Fibroblast of the aortic adventitia (primary cell): Measurements from ENCODE around the gene GNB5. TPM values are rescaled to one million over a fixed set of nuclear protein-coding genes. Genes with fewer than 3 reads are reported as not detected.

ENCODE experiments used
- DNase-seq: peaks from one replicate; pipeline ENCODE4 v3.0.0-alpha.2; 2010; ENCODE audit warnings: low read depth
- H3K4me3 ChIP-seq: 2 replicates; pipeline ENCODE4 v1.5.1; 2011; ENCODE audit warnings: low read depth, mild to moderate bottlenecking, control low read depth, low read length, moderate library complexity
- CTCF ChIP-seq: IDR thresholded peaks from 2 replicates; pipeline ENCODE4 v1.5.1; 2011; ENCODE audit warnings: mild to moderate bottlenecking, low read length, control low read depth, inconsistent platforms; ENCODE audit not compliant: insufficient read depth
- total RNA-seq: library from RNA; depleted of rRNA; stranded (reverse); fragments of >200 nt; gene quantifications from 2 replicates; pipeline ENCODE4 v1.2.3, GENCODE V29; 2012; ENCODE audit warnings: low replicate concordance

GNB5 gene
- total RNA-seq, 1 donor: 24.0 TPM

GRCh38 chr15:52196891-52197290, 5.7 kb upstream of the GNB5 start:
- H3K4me3 ChIP-seq: no peak overlapping the region
- no peak for TF ChIP-seq CTCF
- DNase-seq: no peak

- TF ChIP-seq CTCF: no peak
- DNase-seq: no peak
- H3K4me3 ChIP-seq: no peak overlapping the region
Measured at GRCh38 chr15:52193791-52194190, 2.6 kb upstream of the GNB5 start.

DNA sequence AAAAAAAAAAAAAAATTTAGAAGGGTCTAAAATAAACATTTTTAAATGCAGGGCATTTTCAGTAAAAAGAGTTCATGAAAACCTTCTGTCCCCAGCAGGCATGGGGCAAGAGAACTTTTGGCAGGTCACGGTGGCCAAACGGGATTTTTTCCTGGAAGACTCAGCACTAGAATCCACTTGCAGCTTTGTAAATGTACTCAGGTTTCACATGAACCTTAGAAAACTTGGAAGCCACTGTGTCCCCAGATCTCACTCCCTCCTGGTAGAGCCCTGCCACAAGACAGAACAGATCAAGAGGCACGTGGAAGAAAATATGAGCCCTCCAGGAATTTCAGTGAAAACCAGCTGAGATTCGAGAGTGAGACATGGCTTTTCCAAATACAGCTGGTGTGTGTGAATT, 2.1 kb upstream of the GNB5 start:
- no peak for TF ChIP-seq CTCF
- no peak for DNase-seq
- no peak overlapping the region for H3K4me3 ChIP-seq

- no peak for TF ChIP-seq CTCF
- no peak for DNase-seq
- no peak overlapping the region for H3K4me3 ChIP-seq
Measured at GRCh38 chr15:52186651-52187486, 4.3 kb downstream of the GNB5 start.

DNA sequence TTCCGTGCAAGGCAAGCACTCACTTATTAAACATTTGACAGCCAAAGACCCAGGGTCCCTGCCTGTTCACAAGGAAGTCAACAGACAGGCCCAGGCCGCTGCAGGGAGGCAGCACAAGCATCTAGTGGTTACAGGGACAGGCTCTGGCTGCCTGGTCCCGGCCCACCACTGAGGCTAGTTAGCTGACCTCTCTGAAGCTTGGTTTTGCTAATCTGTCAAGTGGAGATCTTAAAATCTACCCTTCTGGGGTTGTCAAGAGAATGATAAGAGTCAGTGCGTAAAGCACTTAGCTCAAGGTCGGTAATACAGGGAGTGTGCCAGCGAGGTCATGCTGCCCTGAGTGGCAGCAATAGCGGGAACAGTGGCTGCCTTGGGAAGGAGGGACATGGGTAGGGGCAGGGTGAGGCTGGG, 6.0 kb downstream of the GNB5 start:
- no peak for DNase-seq
- H3K4me3 ChIP-seq: no peak overlapping the region
- TF ChIP-seq CTCF: no peak

- no peak overlapping the region for H3K4me3 ChIP-seq
Measured at GRCh38 chr15:52184721-52185120, 6.5 kb downstream of the GNB5 start.

More at GRCh38 chr15:52184721-52185120, 6.5 kb downstream of the GNB5 start:
- no peak for DNase-seq
- TF ChIP-seq CTCF: no peak
